Lower lobe of right lung (tissue), 2 donors: ENCODE data around the gene FHIT. TPM values are rescaled to one million over a fixed set of nuclear protein-coding genes. Genes with fewer than 3 reads are reported as not detected.

Experiments
- ATAC-seq, 2 donors: fragments of 200-7000 bp; cut with Tn5 transposase; one replicate each; pipeline ENCODE4 v1.9.1; 2020 to 2022; ENCODE audit warnings: mild to moderate bottlenecking in 2 of 2, moderate library complexity in 2 of 2
- DNase-seq: peaks from one replicate; pipeline ENCODE4 v3.0.0-alpha.2; 2020
- H3K27ac ChIP-seq: fragments of 200-600 bp; one replicate; pipeline ENCODE4 v1.8.0; 2022
- H3K27me3 ChIP-seq: fragments of 200-600 bp; one replicate; pipeline ENCODE4 v1.8.0; 2022; ENCODE audit warnings: low read depth
- H3K36me3 ChIP-seq: fragments of 200-600 bp; one replicate; pipeline ENCODE4 v1.8.0; 2022; ENCODE audit warnings: mild to moderate bottlenecking
- H3K4me1 ChIP-seq: fragments of 200-600 bp; one replicate; pipeline ENCODE4 v1.8.0; 2022
- H3K4me3 ChIP-seq: fragments of 200-600 bp; one replicate; pipeline ENCODE4 v1.8.0; 2022; ENCODE audit warnings: mild to moderate bottlenecking
- H3K9me3 ChIP-seq: fragments of 200-600 bp; one replicate; pipeline ENCODE4 v1.8.0; 2022
- intact Hi-C: fragments of 100-400 bp; cut with DNase I; formaldehyde crosslinking; loops from one replicate; pipeline ENCODE4 v1.11.0; 2022
- total RNA-seq: library from RNA; stranded (reverse); fragmentation: NEBNext Ultra II Directional; extraction: Animal tissue kit (Norgen Biotek cat#: 25700); gene quantifications from one replicate; pipeline ENCODE4 v1.2.1, GENCODE V29; 2021
- TF ChIP-seq, protein P1 (sequence below): fragments of 200-600 bp; IDR thresholded peaks from one replicate; pipeline ENCODE4 v1.8.0; 2022; ENCODE audit warnings: antibody characterized with exemption, mild to moderate bottlenecking
- donor health status: DM: no; HTN: yes; CAD: no; lungs with severe emphysema.

FHIT gene
- total RNA-seq, 1 donor from 2014 or later = 10.3 TPM

DNA sequence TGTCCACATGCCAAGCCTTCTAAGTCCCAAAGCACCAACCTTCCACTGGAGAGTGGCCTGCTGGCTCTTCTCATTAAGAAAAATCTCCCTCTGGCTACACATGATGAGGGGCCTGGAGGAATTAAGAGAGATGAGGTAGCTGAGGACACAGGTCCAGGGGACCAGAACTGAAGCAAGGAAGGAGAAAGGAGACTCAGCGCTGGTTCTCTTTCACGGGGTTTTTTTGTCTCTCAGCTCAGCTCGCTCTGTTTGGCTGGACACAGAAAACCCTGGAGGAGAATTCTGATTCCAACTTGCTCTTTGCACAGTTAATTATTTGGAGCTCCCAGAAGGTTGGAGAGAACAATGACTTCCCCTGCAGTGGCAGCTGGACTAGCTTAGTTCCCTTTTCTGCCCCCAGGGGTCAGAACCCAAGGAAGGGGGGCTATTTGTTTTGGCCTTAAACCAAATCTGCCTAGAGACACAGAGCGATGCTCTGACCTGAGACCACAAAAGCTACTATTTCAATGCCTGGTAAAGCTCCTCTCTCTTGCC, 507.6 kb downstream of the FHIT start:
- DNase-seq (no peak), ATAC-seq (no peak)
- Histone ChIP-seq H3K4me1 (no peaks in the 10 kb centered on the region), H3K4me3 (no peak overlapping the region), H3K36me3 (no peaks in the 10 kb centered on the region), H3K9me3 (no peaks in the 10 kb centered on the region), H3K27ac (no peak overlapping the region), H3K27me3 (no peaks in the 10 kb centered on the region)
- intact Hi-C loops = no loop called here
- TF ChIP-seq, protein P1, sequence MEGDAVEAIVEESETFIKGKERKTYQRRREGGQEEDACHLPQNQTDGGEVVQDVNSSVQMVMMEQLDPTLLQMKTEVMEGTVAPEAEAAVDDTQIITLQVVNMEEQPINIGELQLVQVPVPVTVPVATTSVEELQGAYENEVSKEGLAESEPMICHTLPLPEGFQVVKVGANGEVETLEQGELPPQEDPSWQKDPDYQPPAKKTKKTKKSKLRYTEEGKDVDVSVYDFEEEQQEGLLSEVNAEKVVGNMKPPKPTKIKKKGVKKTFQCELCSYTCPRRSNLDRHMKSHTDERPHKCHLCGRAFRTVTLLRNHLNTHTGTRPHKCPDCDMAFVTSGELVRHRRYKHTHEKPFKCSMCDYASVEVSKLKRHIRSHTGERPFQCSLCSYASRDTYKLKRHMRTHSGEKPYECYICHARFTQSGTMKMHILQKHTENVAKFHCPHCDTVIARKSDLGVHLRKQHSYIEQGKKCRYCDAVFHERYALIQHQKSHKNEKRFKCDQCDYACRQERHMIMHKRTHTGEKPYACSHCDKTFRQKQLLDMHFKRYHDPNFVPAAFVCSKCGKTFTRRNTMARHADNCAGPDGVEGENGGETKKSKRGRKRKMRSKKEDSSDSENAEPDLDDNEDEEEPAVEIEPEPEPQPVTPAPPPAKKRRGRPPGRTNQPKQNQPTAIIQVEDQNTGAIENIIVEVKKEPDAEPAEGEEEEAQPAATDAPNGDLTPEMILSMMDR = no peak

DNA sequence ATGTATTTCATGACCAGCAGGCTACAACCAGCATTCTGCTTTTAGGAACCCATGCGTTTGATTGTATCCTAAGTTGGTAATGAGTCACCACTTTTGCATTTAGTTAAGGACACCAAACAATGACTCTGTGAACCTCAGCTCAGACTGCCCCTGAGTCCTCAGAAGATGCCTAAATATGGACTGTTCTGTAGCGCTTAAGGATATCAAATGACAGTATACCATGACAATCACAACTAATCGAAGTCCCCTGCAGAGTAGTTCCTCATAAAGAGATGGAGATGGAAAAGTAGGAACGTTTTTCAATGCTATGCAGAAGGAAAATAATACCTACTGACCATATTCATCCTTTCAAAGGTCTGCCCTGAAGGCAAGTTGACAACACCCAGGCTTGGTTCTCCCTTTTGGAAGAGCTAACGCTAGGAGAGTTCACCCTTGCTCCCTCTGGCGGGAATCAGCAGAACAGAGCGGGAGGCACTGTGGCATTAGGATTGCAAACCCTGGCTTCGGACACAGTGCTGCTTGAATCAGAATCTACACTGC, 508.6 kb downstream of the FHIT start:
- ATAC-seq = no peak
- H3K27me3 ChIP-seq = no peaks in the 10 kb centered on the region
- DNase-seq = no peak
- H3K9me3 ChIP-seq = no peaks in the 10 kb centered on the region
- H3K4me1 ChIP-seq = no peaks in the 10 kb centered on the region
- intact Hi-C loops = no loop called here
- TF ChIP-seq, protein P1 = no peak
- no peaks in the 10 kb centered on the region for H3K36me3 ChIP-seq
- H3K4me3 ChIP-seq = no peak overlapping the region
- H3K27ac ChIP-seq = no peak overlapping the region

DNA sequence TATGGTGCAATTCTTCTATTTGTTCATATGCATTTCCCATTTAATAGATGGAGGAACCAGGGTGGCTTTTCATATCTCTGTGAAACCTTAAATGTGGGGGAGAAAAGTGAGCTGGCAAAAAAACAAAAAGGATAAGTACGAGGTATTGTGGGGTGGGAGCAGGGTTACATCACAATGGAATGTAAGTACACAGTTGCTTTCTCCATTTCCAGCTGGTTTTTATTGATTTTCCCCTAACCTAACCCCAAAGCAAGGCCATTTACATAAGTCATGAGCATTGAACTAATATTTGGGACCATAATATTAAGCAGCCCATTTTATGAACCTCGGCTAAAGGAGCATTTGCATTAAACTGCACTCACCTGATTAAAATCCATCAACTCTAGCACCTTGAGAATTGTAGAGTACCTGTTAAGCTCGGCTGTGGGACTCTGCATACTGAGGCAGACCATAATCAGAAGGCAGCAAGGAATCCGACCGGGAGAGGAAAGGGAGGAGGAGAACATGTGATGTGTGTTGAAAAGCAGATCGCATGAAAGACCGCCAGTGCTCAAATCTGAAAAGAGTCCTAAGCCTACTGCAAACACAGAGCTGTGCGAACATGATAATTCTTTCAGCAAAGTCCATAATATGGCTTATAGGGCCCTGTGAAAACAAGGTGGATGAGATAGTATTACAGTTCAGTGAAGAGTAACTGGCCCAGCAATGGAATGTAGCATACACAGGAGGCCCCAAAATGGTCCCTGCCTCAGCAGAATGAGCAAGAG, 513.4 kb downstream of the FHIT start:
- no peaks in the 10 kb centered on the region for H3K4me1 ChIP-seq

DNA sequence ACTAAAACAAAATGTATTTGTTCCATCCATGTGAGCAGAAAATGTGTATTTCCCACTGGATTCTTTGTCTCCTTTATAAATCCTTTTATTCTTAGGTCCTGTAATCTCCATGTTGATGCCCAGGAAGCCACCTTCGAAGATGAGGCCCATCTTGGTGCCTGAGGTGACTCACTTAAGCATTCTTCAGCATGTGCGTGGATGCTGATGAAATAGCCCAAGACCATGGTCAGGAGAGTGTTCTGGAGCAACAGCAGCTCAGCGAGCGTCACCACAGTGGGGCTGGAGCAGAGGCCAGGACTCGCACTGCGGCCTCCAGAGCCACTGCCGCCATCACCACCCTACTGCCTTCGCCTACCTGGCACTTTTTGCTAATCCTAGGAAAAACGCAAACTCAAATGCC, 520.9 kb downstream of the FHIT start:
- intact Hi-C loops = no loop called here
- DNase-seq (no peak), ATAC-seq (no peak)
- H3K27ac ChIP-seq = no peak overlapping the region
- H3K4me3 ChIP-seq = no peak overlapping the region
- TF ChIP-seq, protein P1 = no peak
- no peaks in the 10 kb centered on the region for H3K9me3 ChIP-seq
- no peaks in the 10 kb centered on the region for H3K27me3 ChIP-seq
- no peaks in the 10 kb centered on the region for H3K4me1 ChIP-seq
- H3K36me3 ChIP-seq = no peaks in the 10 kb centered on the region

More for the DNA sequence above, 513.4 kb downstream of the FHIT start:
- intact Hi-C loops = no loop called here
- H3K36me3 ChIP-seq = no peaks in the 10 kb centered on the region
- ATAC-seq (no peak), DNase-seq (no peak)
- TF ChIP-seq, protein P1 = no peak
- no peaks in the 10 kb centered on the region for H3K9me3 ChIP-seq
- no peak overlapping the region for H3K4me3 ChIP-seq
- no peaks in the 10 kb centered on the region for H3K27me3 ChIP-seq
- no peak overlapping the region for H3K27ac ChIP-seq

DNA sequence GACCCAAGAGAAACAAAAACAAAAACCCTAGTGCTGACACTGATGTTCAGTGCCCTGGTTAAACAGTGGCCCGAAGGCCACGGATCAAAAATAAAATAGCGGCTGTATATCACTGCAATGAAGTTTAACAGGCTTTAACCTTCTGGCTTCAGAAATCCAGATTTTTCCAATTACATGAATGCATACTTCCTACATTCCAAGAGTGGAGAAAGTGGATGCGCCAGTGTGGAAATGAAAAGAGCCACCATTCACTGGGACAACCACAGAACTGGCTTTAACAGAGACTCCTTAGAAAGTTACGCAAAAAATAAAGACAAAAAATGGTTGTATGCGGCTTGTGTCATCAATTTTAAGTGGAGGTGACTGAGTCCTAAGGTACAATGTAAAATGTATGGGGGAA, 522.2 kb downstream of the FHIT start:
- TF ChIP-seq, protein P1 = no peak
- H3K9me3 ChIP-seq = no peaks in the 10 kb centered on the region
- ATAC-seq = no peak
- intact Hi-C loops = no loop called here
- no peak overlapping the region for H3K27ac ChIP-seq
- H3K4me1 ChIP-seq = no peaks in the 10 kb centered on the region
- no peaks in the 10 kb centered on the region for H3K27me3 ChIP-seq
- no peaks in the 10 kb centered on the region for H3K36me3 ChIP-seq
- no peak for DNase-seq
- H3K4me3 ChIP-seq = no peak overlapping the region
